T-helper 1 cell treated with Interleukin-12 subunit alpha and Interleukin-12 subunit beta and Interleukin-4 antibody, amounts not matched to agents 30 μg/mL and 1 μg/mL, for 36 hours (primary cell): ENCODE measurements around the gene MAZ.
"Not testable (repeated sequence)": the region's sequence is repeated elsewhere in the genome, so short reads cannot be mapped to it uniquely, and the experiment has no call there.

Experiments used
- H3K27ac Mint-ChIP-seq: one replicate; pipeline ENCODE4 v1.8.0; 2021; ENCODE audit warnings: mild to moderate bottlenecking, mixed read lengths
- H3K27me3 Mint-ChIP-seq: one replicate; pipeline ENCODE4 v1.8.0; 2021; ENCODE audit warnings: low read depth, mixed read lengths
- H3K36me3 Mint-ChIP-seq: one replicate; pipeline ENCODE4 v1.8.0; 2021; ENCODE audit warnings: low read depth, mixed read lengths
- H3K4me1 Mint-ChIP-seq: one replicate; pipeline ENCODE4 v1.8.0; 2021; ENCODE audit warnings: low read depth, mixed read lengths
- H3K4me3 Mint-ChIP-seq: one replicate; pipeline ENCODE4 v1.8.0; 2021; ENCODE audit warnings: mild to moderate bottlenecking, moderate library complexity, mixed read lengths
- H3K9me3 Mint-ChIP-seq: one replicate; pipeline ENCODE4 v1.8.0; 2021; ENCODE audit warnings: mixed read lengths

The MAZ gene

DNA sequence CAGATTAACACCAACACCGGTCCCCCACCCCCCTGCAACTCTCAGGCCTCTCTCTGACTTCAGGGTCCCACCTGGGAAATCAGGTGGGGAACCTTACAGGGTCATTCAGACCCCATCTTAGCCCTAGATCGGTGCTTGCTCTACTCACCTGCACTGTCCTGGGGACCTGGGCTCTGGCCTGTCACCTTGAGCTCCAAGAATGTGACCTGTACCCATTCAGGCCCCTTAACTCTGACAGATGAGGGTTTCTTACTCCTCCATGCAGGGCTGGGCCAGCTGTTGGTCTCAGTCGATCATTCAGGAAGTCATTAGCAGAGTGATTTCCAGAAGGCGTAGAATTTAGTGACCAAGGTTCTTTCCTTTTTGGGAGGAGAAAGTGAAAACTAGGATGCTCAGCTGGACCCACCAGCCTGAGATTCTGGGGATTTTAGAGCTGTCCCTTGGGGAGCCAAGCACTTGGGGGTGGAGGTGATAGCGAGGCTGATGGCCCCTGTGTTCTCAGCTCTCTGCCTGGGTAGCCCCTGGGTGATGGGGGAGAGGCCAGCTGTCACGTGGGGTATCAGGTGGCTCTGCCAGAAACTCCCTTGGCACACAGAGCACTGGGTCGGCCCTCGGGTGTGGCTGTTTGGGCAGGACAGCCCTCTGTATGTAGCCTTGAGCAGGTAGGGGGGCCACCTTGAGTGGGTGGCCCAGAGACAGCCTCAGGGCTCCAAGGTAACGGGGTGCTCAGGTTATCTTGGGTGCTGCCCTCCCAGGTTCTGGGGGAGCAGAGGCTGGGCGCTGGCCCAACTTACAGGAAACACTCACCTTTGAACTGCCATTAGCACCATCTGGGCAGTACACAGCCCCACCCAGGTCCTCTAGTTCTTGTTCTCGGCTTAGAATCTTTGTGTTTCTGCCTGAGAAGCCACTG is 14.7 kb downstream of the MAZ start:
- no peaks in the 10 kb centered on the region for H3K27me3 Mint-ChIP-seq
- peak overlapping the region; percentile 92 for H3K27ac Mint-ChIP-seq
- peaks cover 55% of the 10 kb centered on the region for H3K4me1 Mint-ChIP-seq
- no peaks in the 10 kb centered on the region for H3K9me3 Mint-ChIP-seq
- peak overlapping the region; percentile 98 for H3K4me3 Mint-ChIP-seq
- H3K36me3 Mint-ChIP-seq = peaks cover 38% of the 10 kb centered on the region

DNA sequence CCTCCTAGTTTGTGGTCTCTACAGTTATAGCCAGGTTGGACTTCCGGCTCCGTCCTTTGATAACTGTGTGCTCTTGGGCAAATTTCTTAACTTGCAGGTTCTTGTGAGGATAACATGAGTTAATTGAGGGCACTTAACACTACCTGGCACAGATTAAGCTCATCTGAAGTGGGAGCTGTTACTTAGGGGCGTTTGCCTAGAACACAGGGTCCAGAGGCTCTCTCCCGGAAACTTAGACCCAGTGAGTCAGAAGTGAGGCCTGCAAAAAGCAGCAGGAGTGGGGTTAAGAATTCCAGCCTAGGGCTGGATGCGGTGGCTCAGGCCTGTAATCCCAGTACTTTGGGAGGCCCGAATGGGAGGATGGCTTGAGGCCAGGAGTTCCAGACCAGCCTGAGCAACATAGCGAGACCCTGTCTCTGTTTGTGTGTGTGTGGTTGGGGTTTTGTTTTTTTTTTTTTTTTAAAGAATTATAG is 15.3 kb downstream of the MAZ start:
- H3K27ac Mint-ChIP-seq = peak overlapping the region; percentile 92
- H3K4me3 Mint-ChIP-seq = peak overlapping the region; percentile 98
- H3K27me3 Mint-ChIP-seq = no peaks in the 10 kb centered on the region
- no peaks in the 10 kb centered on the region for H3K9me3 Mint-ChIP-seq
- H3K4me1 Mint-ChIP-seq = peaks cover 59% of the 10 kb centered on the region
- H3K36me3 Mint-ChIP-seq = peaks cover 36% of the 10 kb centered on the region

GRCh38 chr16:29824589-29825144 is 18.3 kb downstream of the MAZ start:
- H3K9me3 Mint-ChIP-seq = no peaks in the 10 kb centered on the region
- peak overlapping the region; percentile 80 for H3K27ac Mint-ChIP-seq
- H3K4me1 Mint-ChIP-seq = peaks cover 47% of the 10 kb centered on the region
- peak overlapping the region; percentile 70 for H3K4me3 Mint-ChIP-seq
- peaks cover 27% of the 10 kb centered on the region for H3K36me3 Mint-ChIP-seq
- H3K27me3 Mint-ChIP-seq = no peaks in the 10 kb centered on the region

DNA sequence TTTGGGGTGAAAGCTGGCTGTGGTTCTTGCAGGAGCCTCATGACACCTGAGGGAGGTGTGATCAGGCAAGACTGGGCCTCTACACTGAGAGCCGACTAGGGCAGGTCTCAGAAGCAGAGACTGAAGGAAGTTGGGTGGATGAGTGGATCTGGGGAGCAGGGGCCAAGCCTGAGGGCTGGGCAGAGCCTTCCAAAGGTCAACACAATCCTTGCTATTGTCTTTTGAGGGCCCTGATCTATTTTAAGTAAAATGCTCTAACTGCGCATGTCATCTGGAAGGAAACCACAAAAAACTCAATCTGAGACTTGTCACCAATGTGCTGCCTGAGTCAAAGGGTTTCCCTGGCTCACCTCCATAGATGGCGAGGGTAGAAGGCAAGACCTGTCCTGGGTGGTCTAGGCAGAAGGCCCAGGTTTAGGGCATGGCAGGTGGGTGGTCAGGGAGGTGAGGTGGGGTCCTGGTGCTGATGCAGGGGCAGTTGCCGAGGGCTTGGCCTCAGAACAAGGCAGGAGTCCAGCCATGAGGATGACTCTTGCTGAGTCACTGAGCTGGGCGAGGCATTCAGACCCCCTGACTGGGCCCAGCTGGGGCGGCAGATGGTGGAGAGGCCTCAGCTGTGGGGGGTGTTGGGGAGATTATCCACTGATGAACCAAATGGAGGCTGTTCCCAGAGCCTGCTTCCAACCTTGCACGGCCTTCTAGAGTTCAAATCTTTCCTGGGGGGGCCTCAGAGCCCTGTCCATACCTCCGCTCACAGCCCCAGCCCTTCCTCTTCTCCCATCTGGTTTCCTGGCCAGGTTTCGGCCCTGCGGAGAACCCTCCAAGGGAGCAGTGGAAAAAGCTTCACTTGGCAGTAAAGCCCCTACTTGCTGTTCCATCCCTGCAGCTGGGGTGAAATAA is 19.1 kb downstream of the MAZ start:
- Mint-ChIP-seq H3K36me3 (peaks cover 22% of the 10 kb centered on the region), H3K4me3 (peak overlapping the region; percentile 70), H3K4me1 (peaks cover 44% of the 10 kb centered on the region), H3K27ac (peak overlapping the region; percentile 80), H3K9me3 (no peaks in the 10 kb centered on the region), H3K27me3 (no peaks in the 10 kb centered on the region)

GRCh38 chr16:29826342-29826695 is 20.0 kb downstream of the MAZ start:
- no peaks in the 10 kb centered on the region for H3K9me3 Mint-ChIP-seq
- H3K4me3 Mint-ChIP-seq = peak overlapping the region; percentile 74
- peaks cover 44% of the 10 kb centered on the region for H3K4me1 Mint-ChIP-seq
- peak overlapping the region; percentile 83 for H3K27ac Mint-ChIP-seq
- peaks cover 20% of the 10 kb centered on the region for H3K36me3 Mint-ChIP-seq
- H3K27me3 Mint-ChIP-seq = no peaks in the 10 kb centered on the region

DNA sequence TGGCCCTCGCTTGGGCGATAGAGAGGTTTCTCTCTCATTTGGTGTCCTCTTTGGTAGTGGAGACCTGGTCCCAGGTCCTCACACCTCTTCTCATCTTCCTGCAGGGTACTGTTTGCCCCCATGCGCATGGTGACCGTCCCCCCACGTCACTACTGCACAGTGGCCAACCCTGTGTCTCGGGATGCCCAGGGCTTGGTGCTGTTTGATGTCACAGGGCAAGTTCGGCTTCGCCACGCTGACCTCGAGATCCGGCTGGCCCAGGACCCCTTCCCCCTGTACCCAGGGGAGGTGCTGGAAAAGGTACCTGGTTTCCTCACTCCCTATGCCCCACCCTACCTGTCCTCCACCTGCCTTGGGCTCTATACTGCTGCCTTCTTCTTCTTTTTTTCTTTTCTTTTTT is 24.4 kb downstream of the MAZ start:
- Mint-ChIP-seq H3K4me3 (no peak overlapping the region), H3K27ac (peak overlapping the region; percentile 36), H3K4me1 (peaks cover 19% of the 10 kb centered on the region), H3K9me3 (no peaks in the 10 kb centered on the region), H3K36me3 (peaks cover 32% of the 10 kb centered on the region), H3K27me3 (no peaks in the 10 kb centered on the region)

DNA sequence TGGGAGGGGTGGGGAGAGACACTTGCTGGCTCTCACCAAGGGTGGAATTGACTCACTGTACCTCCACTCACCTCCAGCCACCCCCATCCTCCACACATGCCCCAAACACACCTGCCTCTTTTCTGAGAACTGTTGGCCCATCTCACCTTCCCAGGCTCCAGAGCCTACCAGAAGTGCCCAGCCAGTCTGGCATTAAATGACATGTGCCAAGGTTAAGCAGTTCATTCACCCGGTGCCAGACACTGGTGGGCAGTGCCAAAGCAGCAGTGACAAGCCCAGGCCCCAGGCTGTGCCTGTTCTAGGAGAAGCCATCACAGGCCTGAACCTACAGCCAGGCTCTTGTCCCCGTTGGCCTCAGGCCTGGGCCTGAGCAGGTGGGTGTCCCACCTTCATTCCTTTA is 25.2 kb downstream of the MAZ start:
- Mint-ChIP-seq H3K27ac (no peak overlapping the region), H3K27me3 (no peaks in the 10 kb centered on the region), H3K4me1 (peaks cover 14% of the 10 kb centered on the region), H3K9me3 (no peaks in the 10 kb centered on the region), H3K36me3 (peaks cover 35% of the 10 kb centered on the region), H3K4me3 (no peak overlapping the region)

- not testable (repeated sequence) for H3K4me3 Mint-ChIP-seq, H3K4me1 Mint-ChIP-seq, H3K9me3 Mint-ChIP-seq, H3K27ac Mint-ChIP-seq, H3K27me3 Mint-ChIP-seq
- H3K36me3 Mint-ChIP-seq = peaks cover 37% of the 10 kb centered on the region
Observed at GRCh38 chr16:29833219-29833618, 26.9 kb downstream of the MAZ start.

GRCh38 chr16:29834079-29834478 is 27.8 kb downstream of the MAZ start:
- Mint-ChIP-seq H3K27ac (no peak overlapping the region), H3K9me3 (no peaks in the 10 kb centered on the region), H3K36me3 (peaks cover 39% of the 10 kb centered on the region), H3K27me3 (no peaks in the 10 kb centered on the region), H3K4me1 (peaks cover 3% of the 10 kb centered on the region), H3K4me3 (no peak overlapping the region)

- H3K4me1 Mint-ChIP-seq = peaks cover 2% of the 10 kb centered on the region
- H3K27ac Mint-ChIP-seq = no peak overlapping the region
- H3K27me3 Mint-ChIP-seq = no peaks in the 10 kb centered on the region
- no peaks in the 10 kb centered on the region for H3K9me3 Mint-ChIP-seq
- H3K36me3 Mint-ChIP-seq = peaks cover 47% of the 10 kb centered on the region
- H3K4me3 Mint-ChIP-seq = no peak overlapping the region
Observed at GRCh38 chr16:29835926-29836325, 29.6 kb downstream of the MAZ start.

GRCh38 chr16:29836623-29837022 is 30.3 kb downstream of the MAZ start:
- Mint-ChIP-seq H3K36me3 (peaks cover 46% of the 10 kb centered on the region), H3K4me1 (peaks cover 2% of the 10 kb centered on the region), H3K27ac (no peak overlapping the region), H3K9me3 (no peaks in the 10 kb centered on the region), H3K27me3 (no peaks in the 10 kb centered on the region), H3K4me3 (no peak overlapping the region)

DNA sequence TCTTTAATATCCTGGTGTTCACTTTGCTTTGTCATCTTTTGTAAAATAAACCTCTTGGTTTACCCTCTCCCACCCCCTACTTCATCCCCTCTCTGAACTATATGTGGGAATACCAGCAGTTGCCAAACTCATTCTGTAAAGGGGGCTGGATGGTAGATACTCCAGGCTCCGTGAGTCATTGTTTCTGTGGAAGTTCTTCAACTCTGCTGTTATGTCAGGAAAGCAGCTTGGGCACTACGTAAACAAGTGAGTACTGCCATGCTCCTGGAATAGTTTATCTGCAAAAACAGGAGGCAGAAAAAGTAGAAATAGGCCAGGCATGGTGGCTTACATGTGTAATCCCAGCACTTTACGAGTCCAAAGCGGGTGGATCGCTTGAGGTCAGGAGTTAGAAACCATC is 31.5 kb downstream of the MAZ start:
- Mint-ChIP-seq H3K27ac (no peak overlapping the region), H3K36me3 (peaks cover 40% of the 10 kb centered on the region), H3K9me3 (no peaks in the 10 kb centered on the region), H3K4me3 (no peak overlapping the region), H3K4me1 (no peaks in the 10 kb centered on the region), H3K27me3 (no peaks in the 10 kb centered on the region)

GRCh38 chr16:29839822-29840221 is 33.5 kb downstream of the MAZ start:
- peaks cover 34% of the 10 kb centered on the region for H3K36me3 Mint-ChIP-seq
- H3K4me1 Mint-ChIP-seq = no peaks in the 10 kb centered on the region
- no peak overlapping the region for H3K4me3 Mint-ChIP-seq
- no peaks in the 10 kb centered on the region for H3K9me3 Mint-ChIP-seq
- H3K27ac Mint-ChIP-seq = no peak overlapping the region
- H3K27me3 Mint-ChIP-seq = no peaks in the 10 kb centered on the region

GRCh38 chr16:29840240-29840639 is 33.9 kb downstream of the MAZ start:
- H3K4me3 Mint-ChIP-seq = no peak overlapping the region
- H3K9me3 Mint-ChIP-seq = no peaks in the 10 kb centered on the region
- no peaks in the 10 kb centered on the region for H3K4me1 Mint-ChIP-seq
- H3K27me3 Mint-ChIP-seq = no peaks in the 10 kb centered on the region
- H3K36me3 Mint-ChIP-seq = peaks cover 36% of the 10 kb centered on the region
- H3K27ac Mint-ChIP-seq = no peak overlapping the region
